NCI-H2107 treated with DMSO at 0.1 percent for 48 hours (cell line): Measurements from ENCODE around the gene DBP.
A peak's percentile ranks its signal among the peaks of the same experiment; 100 is the strongest.
"Not testable (repeated sequence)": the region's sequence is repeated elsewhere in the genome, so short reads cannot be mapped to it uniquely, and the experiment has no call there.

Experiments used
- DNase-seq: peaks from one replicate; lab custom pipeline; 2025; ENCODE audit not compliant: unreplicated experiment; lab: John Stamatoyannopoulos, UW

DBP gene

DNA sequence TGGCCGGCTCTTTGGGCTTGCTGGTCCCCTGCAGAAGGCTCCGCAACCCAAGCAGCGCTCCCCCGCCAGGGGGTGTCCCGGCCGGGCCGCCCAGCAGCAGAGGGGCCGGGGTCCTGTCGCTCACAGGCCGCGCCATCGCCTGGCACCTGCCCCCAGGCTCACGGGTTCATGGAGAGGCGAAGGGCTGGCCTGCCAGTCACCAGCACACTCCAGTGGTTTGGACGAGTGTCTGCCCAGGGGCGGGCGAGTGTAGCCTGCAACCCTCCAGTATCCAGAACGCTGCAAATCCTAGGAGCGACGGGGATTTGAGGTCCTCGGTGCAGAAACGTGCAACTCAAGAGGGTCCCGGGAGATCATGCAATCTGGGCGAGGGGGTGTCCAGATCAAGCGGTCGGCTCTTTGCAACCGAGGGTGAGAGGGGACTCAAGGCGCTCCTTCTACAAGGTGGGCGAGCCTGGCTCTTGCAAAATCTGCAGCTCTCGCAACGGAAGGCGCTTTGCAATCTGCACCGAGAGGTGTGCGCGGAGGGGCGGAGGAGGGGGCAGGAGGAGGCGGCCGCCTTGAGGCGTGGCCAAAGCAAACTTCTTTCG, at the start of gene DBP:
Gene DBP (minus strand): TSS at position 521 of the 590 bp plus-strand sequence. CDS start 385 bp downstream, at position 136.
- peak; percentile 39 for DNase-seq

DNA sequence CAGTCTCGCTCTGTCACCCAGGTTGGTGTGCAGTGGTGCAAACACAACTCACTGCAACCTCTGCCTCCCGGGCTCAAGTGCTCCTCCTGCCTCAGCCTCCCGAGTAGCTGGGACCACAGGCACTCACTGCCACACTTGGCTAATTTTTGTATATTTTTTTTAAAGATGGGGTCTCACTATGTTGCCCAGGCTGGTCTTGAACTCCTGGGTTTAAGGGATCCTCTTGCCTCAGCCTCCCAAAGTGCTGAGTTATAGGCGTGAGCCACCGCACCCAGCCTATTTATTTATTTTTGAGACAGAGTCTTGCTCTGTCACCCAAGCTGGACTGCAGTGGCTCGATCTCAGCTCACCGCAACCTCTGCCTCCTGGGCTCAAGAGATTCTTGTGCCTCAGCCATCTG, 49.5 kb upstream of the DBP start:
- DNase-seq = not testable (repeated sequence)

- DNase-seq = no peak
These were observed 48.9 kb upstream of the DBP start for GRCh38 chr19:48686088-48686487.

DNA sequence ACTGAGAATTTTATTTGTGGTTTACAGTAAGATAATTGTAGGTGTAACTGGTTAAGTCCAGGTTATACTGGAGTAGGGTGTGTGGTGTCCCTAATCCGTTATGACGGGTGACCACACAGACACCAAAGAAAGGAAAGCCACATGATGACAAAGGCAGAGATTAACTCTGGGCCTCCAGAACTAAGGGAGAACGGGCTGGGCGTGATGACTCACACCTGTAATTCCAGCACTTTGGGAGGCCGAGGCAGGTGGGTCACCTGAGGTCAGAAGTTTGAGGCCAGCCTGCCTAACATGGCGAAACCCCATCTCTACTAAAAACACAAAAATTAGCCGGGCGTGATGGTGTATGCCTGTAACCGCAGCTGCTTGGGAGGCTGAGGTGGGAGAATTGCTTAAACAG, 48.4 kb upstream of the DBP start:
- DNase-seq = no peak

DNA sequence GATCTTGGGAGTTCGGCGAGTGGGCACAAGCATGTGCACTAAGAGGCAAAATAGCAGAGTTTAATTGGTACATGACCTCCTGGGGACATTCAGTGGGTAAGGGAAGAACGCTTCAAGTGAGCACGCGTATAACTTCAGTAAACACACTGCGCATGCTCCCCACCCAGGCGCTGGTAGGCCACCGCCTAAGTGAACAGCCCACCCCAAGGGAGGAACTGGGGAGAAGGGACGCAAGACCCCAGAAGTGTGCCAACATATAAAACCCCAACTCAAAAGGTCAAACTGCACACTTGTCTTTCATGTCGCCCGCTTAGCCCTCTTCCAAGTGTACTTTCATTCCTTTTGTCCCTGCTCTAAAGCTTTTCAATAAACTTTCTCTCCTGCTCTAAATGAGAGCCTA, 46.2 kb upstream of the DBP start:
- no peak for DNase-seq

DNA sequence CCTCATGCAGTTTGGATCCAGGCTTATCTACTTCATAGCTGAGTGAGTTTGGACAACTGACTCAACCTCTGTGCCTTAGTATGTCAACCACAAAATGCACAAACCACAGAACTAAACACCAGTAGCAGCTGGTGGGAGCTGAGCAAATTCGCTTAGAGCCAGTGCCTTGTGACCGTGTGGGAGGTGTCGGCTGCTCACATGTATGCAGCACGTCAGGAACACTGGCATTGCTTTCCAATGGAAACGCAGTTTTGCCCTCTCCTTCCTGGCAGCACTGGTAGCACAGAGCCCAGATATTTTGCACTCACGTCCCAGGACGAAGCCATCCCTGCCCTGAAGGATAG, 43.9 kb upstream of the DBP start:
- DNase-seq = peak; percentile 90

GRCh38 chr19:48680436-48681126, 43.4 kb upstream of the DBP start:
- DNase-seq = no peak

- not testable (repeated sequence) for DNase-seq
These were observed 42.8 kb upstream of the DBP start for GRCh38 chr19:48680006-48680405.

GRCh38 chr19:48678201-48678600, 41.0 kb upstream of the DBP start:
- no peak for DNase-seq

- DNase-seq = peak; percentile 36
These were observed 39.7 kb upstream of the DBP start for GRCh38 chr19:48676887-48677286.

- DNase-seq = no peak
These were observed 39.3 kb upstream of the DBP start for GRCh38 chr19:48676487-48676886.

DNA sequence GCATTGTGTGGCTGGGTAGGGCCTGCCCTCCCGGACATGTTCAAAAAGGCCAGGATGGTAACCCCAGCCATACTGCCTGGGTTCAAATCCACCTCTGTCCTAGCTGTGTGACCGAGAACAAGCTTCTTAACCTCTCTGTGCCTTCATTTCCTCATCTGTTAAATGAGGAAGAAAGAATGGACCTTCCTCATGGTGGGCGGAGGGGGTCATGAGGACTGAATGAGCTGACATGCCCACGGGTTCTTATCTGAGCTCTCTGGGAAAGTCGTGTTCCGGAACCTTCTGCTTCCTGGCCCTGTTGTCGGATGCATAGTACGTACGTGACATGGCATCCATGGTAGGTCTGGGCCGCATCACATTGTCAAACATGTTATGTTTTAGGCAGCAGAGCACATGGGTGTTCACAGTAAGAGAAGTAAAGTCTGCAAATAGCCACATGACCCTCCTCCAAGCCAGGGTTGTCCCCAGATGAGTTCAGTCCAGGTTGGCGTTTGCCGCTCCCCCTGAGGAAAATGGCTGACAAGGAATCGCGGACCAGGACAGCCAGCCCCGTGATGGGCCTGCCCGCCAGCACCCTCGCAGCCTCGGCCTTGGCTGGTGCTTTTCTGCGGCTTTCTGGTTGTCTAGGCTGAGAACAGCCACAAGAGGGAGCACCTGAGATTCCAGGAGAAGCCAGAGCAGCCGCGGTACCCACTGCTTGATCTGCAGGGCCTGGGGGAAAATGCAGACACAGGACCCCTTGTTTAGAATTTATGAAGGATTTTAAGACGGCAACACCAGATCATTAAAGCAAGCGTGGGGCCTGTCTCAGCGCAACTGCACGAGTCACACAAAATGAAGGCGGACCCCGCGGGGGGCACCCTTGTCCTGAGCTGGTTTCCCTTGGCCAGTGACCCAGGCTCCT, 38.0 kb upstream of the DBP start:
- peak; percentile 55 for DNase-seq

GRCh38 chr19:48674216-48674809, 37.1 kb upstream of the DBP start:
- DNase-seq = no peak

GRCh38 chr19:48673436-48674100, 36.4 kb upstream of the DBP start:
- DNase-seq = no peak

GRCh38 chr19:48672994-48673393, 35.8 kb upstream of the DBP start, which contains the start of gene NTN5:
Gene NTN5 (minus strand): TSS chr19:48673017. CDS start chr19:48670986, 2,031 bp downstream.
- DNase-seq = no peak

DNA sequence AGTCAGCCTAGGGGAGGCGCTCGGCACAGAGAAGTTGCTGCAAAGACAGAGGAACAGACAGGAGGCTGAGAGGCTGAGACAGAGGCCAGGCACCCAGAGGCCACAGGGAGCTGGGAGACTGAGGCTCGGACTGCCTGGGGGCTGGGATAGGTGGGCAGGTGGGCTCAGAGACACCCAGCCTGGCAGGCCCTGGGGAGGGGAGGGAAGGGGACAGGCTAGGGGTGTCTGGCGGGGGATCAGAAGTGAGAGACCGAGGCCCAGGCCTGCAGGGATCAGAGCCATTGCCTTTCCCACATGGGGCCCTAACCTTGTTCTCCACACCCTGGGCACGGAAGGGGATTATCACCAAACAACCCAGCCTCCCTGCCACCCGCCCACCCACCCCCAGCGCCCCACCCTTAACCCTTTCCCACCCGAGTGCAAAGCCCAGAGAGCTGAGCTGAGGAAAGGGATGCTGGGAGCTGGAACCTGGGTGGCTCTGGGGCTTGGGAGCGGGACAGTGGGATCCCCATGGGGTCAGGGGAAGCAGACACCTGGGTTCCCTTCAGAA, 34.3 kb upstream of the DBP start:
- no peak for DNase-seq

- DNase-seq = no peak
These were observed 33.7 kb upstream of the DBP start for GRCh38 chr19:48670699-48671445.

DNA sequence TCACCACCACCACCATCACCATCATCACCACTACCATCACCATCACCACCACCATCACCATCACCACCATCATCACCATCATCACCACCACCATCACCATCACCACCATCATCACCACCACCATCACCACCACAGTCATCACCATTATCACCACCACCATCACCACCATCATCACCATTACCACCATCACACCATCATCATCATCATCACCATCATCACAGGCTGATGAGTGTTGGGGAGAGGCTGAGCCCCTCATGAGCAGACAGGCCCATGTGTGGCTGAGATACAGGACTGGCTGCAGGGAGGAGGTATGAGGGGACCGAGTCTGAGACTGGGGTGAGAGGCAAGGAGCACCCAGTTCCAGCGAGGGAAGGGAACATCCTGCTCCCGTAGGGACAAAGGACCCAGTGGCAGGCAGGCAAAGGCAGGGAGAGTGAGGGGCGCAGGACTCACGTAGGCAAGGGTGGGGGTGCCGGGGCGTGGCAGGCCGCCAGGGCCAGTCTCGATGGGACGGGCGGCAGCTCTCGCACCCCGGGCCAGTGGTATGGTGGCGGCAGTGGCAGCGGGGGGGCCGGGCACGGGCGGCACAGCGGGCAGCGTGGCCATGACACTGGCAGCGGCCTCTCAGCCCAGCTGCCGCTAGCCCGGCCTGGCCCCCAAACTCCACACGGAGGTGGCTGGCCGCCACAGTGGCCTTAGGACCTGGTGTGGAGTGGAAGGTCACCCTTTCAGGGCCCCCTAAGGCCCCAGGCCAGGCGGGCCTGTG, 32.9 kb upstream of the DBP start:
- DNase-seq = no peak

GRCh38 chr19:48668761-48669160, 31.6 kb upstream of the DBP start:
- no peak for DNase-seq
